ENCODE data around the gene AQP2.

GRCh38 chr12:49930515-49931288 is 19.8 kb upstream of the AQP2 start:
- TF ChIP-seq POLR2AphosphoS5 (IDR thresholded peaks at IDR 0.05; ENCODE audit: low read depth, low read length), result no peak
- no peak for TF ChIP-seq TCF7L2 (IDR thresholded peaks at IDR 0.05; ENCODE audit: low read depth, low read length)
- TF ChIP-seq CTCF (IDR thresholded peaks at IDR 0.05), result no peak
- TF ChIP-seq, protein P1, sequence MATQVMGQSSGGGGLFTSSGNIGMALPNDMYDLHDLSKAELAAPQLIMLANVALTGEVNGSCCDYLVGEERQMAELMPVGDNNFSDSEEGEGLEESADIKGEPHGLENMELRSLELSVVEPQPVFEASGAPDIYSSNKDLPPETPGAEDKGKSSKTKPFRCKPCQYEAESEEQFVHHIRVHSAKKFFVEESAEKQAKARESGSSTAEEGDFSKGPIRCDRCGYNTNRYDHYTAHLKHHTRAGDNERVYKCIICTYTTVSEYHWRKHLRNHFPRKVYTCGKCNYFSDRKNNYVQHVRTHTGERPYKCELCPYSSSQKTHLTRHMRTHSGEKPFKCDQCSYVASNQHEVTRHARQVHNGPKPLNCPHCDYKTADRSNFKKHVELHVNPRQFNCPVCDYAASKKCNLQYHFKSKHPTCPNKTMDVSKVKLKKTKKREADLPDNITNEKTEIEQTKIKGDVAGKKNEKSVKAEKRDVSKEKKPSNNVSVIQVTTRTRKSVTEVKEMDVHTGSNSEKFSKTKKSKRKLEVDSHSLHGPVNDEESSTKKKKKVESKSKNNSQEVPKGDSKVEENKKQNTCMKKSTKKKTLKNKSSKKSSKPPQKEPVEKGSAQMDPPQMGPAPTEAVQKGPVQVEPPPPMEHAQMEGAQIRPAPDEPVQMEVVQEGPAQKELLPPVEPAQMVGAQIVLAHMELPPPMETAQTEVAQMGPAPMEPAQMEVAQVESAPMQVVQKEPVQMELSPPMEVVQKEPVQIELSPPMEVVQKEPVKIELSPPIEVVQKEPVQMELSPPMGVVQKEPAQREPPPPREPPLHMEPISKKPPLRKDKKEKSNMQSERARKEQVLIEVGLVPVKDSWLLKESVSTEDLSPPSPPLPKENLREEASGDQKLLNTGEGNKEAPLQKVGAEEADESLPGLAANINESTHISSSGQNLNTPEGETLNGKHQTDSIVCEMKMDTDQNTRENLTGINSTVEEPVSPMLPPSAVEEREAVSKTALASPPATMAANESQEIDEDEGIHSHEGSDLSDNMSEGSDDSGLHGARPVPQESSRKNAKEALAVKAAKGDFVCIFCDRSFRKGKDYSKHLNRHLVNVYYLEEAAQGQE (IDR thresholded peaks at IDR 0.05; ENCODE audit: insufficient read depth in 1 of 2, low read depth in 2 of 2, low read length in 1 of 2), result no peak

All from Panc1 (cell line).